ENCODE data around the gene MGMT.

- TF ChIP-seq CTCF (IDR thresholded peaks at IDR 0.05), result no peak
- TF ChIP-seq ZFX (IDR thresholded peaks at IDR 0.05; ENCODE audit: borderline replicate concordance), result no peak
Measured at GRCh38 chr10:129474642-129475041, 7.6 kb downstream of the MGMT start.

Measured in 22Rv1 (cell line).